GM12874 (cell line): Measurements from ENCODE around the gene BCL2L14.

Experiments used
- TF ChIP-seq, protein P1 (sequence below): IDR thresholded peaks from 2 replicates; pipeline ENCODE4 v1.5.1; 2011; ENCODE audit warnings: low read depth, mild to moderate bottlenecking, control low read depth, low read length, moderate library complexity; ENCODE audit not compliant: insufficient read depth

The BCL2L14 gene

DNA sequence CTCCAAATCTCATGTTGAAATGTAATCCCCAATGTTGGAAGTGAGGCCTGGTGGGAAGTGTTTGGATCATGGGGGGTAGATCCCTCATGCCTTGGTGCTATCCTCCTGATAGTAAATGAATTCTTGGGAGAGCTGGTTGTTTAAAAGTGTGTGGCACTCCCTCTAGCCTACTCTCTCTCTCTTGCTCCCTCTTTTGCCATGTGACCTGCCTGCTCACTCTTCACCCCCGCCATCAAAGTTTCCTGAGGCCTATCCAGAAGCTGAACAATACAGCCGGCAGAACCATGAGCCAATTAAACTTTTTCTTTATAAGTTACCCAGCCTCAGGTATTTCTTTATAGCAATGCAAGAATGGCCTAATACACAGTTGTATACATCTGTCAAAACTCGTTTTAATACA, 62.5 kb downstream of the BCL2L14 start:
- TF ChIP-seq, protein P1, sequence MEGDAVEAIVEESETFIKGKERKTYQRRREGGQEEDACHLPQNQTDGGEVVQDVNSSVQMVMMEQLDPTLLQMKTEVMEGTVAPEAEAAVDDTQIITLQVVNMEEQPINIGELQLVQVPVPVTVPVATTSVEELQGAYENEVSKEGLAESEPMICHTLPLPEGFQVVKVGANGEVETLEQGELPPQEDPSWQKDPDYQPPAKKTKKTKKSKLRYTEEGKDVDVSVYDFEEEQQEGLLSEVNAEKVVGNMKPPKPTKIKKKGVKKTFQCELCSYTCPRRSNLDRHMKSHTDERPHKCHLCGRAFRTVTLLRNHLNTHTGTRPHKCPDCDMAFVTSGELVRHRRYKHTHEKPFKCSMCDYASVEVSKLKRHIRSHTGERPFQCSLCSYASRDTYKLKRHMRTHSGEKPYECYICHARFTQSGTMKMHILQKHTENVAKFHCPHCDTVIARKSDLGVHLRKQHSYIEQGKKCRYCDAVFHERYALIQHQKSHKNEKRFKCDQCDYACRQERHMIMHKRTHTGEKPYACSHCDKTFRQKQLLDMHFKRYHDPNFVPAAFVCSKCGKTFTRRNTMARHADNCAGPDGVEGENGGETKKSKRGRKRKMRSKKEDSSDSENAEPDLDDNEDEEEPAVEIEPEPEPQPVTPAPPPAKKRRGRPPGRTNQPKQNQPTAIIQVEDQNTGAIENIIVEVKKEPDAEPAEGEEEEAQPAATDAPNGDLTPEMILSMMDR: no peak

GRCh38 chr12:12133785-12134184, 63.0 kb downstream of the BCL2L14 start:
- TF ChIP-seq, protein P1: no peak

GRCh38 chr12:12138203-12139154, 67.7 kb downstream of the BCL2L14 start:
- TF ChIP-seq, protein P1: no peak

- TF ChIP-seq, protein P1: no peak
Measured at GRCh38 chr12:12141000-12141399, 70.3 kb downstream of the BCL2L14 start.

- TF ChIP-seq, protein P1: no peak
Measured at GRCh38 chr12:12147111-12147510, 76.4 kb downstream of the BCL2L14 start.
